SW480 (cell line): Measurements from ENCODE around the gene WDR4.
"Not testable (repeated sequence)": the region's sequence is repeated elsewhere in the genome, so short reads cannot be mapped to it uniquely, and the experiment has no call there.

ENCODE experiments used
- DNase-seq: peaks from one replicate; pipeline ENCODE4 v3.0.0-alpha.2; 2016; ENCODE audit warnings: low spot score

Gene WDR4

GRCh38 chr21:42815217-42815616 is 64.1 kb downstream of the WDR4 start:
- DNase-seq, result no peak

- DNase-seq, result not testable (repeated sequence)
Observed at GRCh38 chr21:42812528-42813241, 66.7 kb downstream of the WDR4 start.

GRCh38 chr21:42811960-42812359 is 67.4 kb downstream of the WDR4 start:
- no peak for DNase-seq

GRCh38 chr21:42809577-42810475 is 69.5 kb downstream of the WDR4 start:
- no peak for DNase-seq

- DNase-seq, result no peak
Observed at GRCh38 chr21:42809171-42809570, 70.2 kb downstream of the WDR4 start.

GRCh38 chr21:42807938-42808613 is 71.3 kb downstream of the WDR4 start:
- DNase-seq, result no peak

GRCh38 chr21:42807293-42807895 is 71.9 kb downstream of the WDR4 start:
- not testable (repeated sequence) for DNase-seq

- DNase-seq, result no peak
Observed at GRCh38 chr21:42806509-42807140, 72.7 kb downstream of the WDR4 start.

- not testable (repeated sequence) for DNase-seq
Observed at GRCh38 chr21:42801616-42802015, 77.7 kb downstream of the WDR4 start.

GRCh38 chr21:42799948-42800347 is 79.4 kb downstream of the WDR4 start:
- no peak for DNase-seq

- DNase-seq, result peak; percentile 39
Observed at GRCh38 chr21:42799516-42799915, 79.8 kb downstream of the WDR4 start.
